NCI-H69 (cell line): ENCODE measurements around the gene IL17B.

ENCODE experiments used
- DNase-seq: peaks from one replicate; lab custom pipeline; 2025; lab: John Stamatoyannopoulos, UW

The IL17B gene

DNA sequence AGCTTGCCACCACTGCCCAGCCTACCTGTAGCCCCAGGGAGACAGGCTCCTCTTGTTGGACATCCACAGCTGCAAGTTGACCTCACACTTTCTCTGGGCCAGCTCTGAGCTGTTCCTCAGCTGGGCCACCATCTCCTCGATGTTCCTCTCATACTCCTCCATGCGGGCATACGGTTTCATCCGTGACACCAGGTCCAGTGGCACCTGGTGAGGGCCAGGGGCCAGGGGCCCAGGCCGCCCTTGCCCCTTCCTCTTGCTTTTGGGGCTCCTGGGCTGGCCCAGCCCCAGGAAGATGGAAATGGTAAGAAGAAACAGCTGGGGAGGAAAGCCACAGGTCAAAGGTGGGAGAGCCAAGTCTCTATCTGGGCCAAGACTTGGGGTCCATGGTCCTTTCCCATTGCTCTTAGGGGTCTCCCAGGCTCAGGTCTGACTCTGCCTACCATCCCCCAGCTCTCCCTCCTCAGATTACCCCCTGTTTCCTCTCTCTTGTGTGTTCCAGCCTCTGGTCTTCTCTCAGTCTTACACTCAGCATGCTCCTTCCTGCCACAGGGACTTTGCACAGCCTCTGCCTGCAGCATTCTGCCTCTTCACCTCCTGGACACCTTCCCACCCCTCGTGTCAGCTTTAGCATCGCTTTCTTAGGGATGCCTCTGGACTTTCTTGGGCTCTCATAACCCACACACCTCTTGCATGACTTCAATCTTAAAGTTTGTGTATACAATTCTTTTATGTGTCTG is 2.2 kb downstream of the IL17B start:
- no peak for DNase-seq

DNA sequence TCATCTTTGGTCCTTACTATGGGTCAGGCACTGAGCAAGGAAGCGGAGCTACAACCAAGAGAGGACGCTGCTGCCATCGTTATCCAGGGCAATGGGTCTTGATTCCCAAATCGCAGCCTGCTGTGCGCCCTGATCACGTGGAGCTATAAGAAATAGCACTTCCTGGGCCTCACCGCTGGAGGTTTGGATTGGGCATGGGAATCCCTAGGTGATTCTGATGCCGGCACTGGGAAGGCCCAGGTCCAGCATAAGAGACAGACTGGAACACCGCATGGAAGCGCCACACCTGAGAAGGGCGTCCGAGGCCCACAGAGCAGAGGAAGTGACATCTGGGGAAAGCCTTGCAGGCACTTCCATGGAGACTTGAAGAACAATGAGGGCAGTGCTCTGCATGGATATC is 3.0 kb downstream of the IL17B start:
- DNase-seq, result no peak

DNA sequence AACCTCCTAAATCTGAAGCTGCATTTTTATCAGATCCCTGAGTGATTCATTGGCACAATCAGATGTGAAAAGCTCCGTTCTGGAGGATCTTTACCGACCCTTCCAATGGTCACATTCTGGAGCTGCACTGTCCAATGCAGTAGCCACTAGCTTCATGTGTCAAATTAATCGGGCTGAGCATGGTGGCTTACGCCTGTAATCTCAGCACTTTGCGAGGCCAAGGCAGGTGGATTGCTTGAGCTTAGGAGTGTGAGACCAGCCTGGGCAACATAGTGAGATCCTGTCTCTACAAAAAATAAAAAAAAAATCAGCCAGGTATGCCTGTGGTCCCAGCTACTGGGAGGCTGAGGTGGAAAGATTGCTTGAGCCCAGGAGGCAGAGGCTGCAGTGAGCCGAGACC is 3.7 kb downstream of the IL17B start:
- DNase-seq, result no peak

GRCh38 chr5:149374801-149375200 is 4.3 kb downstream of the IL17B start:
- no peak for DNase-seq

DNA sequence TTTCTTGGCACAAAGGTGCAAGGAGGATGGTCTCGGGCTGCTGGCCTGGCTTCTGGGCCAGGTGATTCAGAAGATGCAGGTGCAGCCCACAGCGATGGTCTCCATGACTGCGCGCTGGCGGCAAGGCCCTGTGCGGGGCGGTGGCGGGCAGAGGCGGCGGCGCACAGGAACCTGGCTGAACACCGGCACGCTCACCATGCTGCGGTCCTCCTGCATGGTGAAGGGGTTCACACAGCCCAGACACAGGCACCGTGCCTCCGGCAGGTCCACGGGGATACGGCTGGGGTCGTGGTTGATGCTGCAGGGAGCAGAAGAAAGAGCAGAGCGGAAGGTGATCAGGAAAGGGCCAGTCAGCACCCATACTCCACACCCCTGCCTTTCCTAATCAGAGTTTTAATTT is 4.8 kb downstream of the IL17B start:
- no peak for DNase-seq

DNA sequence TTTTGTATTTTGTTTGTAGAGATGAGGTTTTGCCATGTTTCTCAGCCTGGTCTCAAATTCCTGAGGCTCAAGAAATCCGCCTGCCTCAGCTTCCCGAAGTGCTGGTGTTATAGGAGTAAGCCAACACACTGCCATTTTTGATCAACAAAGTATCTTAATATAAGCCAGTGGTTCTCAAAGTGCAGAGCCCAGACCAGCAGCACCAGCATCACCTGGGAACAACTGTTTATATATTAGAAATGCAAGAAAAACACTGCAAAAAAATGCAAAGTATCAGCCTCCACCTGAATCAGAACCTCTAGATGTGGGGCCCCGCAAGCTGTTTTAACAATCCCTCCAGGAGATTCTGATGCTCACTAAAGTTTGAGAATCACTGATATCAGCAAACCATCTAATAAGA is 6.2 kb downstream of the IL17B start:
- no peak for DNase-seq

DNA sequence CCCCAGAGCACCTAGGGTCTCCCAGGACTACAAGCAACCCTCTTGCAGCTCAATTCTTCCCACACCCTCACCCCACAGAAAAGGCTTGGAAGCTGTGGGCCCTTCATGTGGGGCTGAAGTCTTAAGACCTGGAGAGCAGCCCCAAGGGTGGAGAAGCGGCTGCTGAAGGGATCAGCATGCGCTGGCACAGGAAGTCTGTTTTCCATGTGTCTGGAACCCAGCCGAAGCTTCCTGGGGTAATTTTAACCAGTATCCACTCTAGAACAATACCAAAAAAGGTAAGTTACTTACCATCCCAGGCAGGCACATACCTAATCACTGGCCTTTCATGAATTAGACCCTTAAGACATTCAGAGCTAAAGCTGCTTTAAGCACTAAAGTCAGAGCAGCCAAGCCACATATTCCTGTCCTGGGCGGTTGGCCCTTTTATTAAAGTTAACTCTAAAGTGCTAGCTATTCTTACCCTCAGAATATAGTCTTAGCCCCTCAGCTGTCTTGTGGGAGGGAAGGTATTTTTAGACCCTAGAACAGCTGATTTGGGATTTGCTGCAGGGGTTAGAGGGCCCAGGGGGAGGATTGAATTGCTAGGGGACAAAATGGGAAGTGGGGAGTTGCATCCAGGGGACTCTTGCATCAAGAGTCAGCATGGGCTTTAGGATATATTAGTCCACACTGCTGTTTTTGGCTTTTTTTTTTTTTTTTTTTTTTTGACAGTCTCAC is 6.9 kb downstream of the IL17B start:
- DNase-seq, result no peak

GRCh38 chr5:149371296-149371962 is 7.7 kb downstream of the IL17B start:
- DNase-seq, result peak; percentile 72

DNA sequence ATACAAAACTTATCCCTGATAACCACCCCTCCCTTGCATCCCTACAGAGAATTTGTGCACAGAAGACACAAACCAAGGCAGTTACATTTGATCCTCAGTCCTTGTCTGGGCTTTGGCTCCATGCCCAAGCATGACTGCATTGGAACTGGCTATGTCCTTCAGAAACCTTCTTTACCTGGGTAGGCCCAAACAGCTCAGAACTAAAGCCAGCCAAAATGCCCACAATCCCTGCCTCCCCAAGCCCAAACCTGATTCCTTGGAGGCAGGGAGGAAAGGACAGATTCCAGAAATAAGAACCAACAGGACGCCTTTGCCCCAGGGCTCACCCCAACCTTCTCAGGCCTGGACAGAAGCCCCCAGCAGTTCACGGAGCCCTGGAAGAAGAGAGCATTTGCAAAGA is 8.2 kb downstream of the IL17B start:
- no peak for DNase-seq

DNA sequence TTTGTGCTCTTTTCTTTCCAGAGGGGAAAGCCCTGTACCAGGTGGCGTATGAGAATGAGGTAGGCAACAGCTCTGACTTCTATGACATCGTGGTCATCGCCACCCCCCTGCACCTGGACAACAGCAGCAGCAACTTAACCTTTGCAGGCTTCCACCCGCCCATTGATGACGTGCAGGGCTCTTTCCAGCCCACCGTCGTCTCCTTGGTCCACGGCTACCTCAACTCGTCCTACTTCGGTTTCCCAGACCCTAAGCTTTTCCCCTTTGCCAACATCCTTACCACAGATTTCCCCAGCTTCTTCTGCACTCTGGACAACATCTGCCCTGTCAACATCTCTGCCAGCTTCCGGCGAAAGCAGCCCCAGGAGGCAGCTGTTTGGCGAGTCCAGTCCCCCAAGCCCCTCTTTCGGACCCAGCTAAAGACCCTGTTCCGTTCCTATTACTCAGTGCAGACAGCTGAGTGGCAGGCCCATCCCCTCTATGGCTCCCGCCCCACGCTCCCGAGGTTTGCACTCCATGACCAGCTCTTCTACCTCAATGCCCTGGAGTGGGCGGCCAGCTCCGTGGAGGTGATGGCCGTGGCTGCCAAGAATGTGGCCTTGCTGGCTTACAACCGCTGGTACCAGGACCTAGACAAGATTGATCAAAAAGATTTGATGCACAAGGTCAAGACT is 11.0 kb downstream of the IL17B start:
- DNase-seq, result no peak

DNA sequence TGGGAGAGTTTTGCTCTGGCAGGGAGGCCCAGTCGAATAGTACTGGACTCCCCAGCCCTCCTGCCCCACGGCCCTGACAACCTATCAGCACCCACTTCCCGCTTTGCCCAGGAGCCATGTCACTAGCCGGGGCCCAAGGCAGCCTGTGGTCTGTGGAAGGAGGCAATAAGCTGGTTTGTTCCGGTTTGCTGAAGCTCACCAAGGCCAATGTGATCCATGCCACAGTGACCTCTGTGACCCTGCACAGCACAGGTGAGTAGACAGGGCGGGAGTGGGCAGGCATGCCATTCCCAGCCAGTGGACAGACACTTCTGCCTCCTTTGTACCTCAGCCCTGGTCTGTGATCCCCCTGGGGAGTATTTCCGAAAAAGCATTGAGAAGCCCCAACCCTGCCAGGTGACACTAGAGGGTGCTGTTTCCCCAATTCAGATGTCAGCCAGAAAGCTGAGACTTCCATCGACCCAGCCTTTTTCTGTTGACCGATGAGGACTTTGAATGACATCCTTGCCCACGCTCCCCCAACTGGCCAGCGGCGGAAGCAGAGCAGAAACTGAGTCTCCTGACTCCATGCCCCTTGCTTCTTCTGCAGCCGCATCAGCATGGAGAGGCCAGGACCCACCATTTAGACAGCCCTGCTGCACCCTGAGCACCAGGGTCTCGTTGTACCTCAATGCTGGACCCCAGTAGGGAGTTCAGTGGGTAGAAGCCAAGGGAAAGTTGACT is 11.7 kb downstream of the IL17B start:
- peak; percentile 85 for DNase-seq

GRCh38 chr5:149366169-149366729 is 12.8 kb downstream of the IL17B start:
- no peak for DNase-seq

DNA sequence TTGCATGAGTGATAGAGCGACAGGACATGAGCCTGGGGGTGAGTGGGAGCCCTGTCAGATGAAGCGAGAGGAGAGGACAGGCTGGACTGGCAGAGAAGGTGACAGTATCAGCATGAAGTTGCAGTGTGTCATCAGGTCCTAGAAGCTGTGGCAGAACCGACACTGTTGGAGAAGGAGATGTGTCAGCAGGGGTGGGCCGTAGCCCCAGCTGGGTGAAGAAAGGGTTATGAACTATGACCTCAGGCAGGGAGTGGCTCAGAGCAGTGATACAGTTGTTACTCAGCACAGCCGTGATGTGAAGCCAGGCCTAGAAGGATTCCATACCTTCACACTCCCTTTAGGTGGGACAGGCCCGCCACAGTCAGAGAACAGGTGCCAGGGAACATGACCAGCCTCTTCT is 13.7 kb downstream of the IL17B start:
- no peak for DNase-seq

DNA sequence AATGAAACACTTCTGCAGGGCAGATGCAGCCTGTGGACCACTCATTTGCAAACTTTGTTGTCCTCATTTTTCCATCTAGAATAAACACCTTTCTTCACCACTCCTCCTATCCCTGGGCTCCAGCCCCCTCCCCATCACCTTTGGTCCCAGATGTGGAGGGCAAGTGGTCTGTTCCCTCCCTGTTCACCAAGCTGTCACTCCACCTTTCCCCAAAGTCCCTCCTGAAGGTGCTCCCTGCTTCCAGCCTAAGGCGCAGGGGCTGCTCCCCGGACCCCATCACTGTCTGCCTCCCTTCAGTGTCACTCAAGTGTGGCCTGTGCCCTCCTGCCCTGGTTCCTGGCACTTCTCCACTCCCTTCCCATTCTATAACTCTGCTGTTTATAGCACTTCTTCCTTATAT is 14.4 kb downstream of the IL17B start:
- DNase-seq, result no peak

GRCh38 chr5:149363936-149364335 is 15.2 kb downstream of the IL17B start:
- no peak for DNase-seq

- no peak for DNase-seq
Measured at GRCh38 chr5:149363358-149363757, 15.7 kb downstream of the IL17B start.

GRCh38 chr5:149362541-149362940 is 16.6 kb downstream of the IL17B start:
- DNase-seq, result no peak

- no peak for DNase-seq
Measured at GRCh38 chr5:149360272-149360671, 18.8 kb downstream of the IL17B start.

DNA sequence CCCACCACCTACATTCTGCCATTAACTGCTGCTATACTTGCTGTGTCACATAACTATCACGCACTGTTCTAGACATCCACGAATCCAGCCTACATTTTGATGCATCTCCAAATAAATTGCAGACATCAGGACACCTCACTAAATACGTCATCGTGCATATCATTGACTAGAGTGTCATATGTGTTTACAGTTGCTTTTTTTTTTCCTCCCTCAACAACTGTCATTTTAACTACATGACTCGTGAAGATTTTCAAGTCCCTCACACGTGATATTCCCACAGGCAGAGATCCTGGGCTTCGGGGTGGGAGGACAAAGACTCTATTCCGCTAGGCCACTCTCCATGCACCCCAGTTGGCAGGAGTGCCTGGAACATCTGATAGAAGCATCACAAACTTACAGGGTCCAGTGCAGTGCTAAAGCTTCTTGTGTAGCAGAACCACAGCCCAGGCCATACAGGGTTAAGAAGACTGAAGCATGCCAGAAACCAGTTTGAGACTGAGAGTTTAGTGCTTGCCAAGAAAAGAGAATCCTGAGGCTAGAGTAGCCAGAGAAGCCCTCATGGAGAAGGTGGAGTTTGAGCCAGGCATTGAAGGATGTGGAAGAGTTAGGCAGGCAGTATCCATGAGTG is 20.1 kb downstream of the IL17B start:
- no peak for DNase-seq

GRCh38 chr5:149358294-149358651 is 20.8 kb downstream of the IL17B start:
- peak; percentile 78 for DNase-seq
